Measurements from ENCODE around the gene GNPAT.

GNPAT gene

DNA sequence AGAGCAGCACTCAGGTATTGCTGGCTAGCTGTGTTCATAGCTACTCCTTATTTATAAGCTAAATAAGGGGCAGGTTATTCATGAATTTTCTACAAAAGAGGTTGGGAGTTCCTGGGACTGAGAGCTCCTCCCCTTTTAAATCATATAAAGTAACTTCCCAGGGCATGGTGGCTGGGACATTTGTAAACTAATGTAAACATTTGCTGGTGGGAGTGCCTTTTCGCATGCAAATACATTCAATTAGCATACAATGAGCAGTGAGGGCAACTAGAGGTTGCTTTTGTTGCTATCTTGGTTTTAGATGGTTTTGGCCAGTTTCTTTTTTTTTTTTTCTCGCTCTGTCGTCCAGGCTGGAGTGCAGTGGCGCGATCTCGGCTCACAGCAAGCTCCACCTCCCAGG, 43.4 kb downstream of the GNPAT start:
- no peak for DNase-seq (ENCODE audit: low spot score)
- TF ChIP-seq, protein P1, sequence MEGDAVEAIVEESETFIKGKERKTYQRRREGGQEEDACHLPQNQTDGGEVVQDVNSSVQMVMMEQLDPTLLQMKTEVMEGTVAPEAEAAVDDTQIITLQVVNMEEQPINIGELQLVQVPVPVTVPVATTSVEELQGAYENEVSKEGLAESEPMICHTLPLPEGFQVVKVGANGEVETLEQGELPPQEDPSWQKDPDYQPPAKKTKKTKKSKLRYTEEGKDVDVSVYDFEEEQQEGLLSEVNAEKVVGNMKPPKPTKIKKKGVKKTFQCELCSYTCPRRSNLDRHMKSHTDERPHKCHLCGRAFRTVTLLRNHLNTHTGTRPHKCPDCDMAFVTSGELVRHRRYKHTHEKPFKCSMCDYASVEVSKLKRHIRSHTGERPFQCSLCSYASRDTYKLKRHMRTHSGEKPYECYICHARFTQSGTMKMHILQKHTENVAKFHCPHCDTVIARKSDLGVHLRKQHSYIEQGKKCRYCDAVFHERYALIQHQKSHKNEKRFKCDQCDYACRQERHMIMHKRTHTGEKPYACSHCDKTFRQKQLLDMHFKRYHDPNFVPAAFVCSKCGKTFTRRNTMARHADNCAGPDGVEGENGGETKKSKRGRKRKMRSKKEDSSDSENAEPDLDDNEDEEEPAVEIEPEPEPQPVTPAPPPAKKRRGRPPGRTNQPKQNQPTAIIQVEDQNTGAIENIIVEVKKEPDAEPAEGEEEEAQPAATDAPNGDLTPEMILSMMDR (IDR thresholded peaks at IDR 0.05), result no peak
- H3K4me3 ChIP-seq, result no peak overlapping the region
- H3K27ac ChIP-seq, result no peak overlapping the region

DNA sequence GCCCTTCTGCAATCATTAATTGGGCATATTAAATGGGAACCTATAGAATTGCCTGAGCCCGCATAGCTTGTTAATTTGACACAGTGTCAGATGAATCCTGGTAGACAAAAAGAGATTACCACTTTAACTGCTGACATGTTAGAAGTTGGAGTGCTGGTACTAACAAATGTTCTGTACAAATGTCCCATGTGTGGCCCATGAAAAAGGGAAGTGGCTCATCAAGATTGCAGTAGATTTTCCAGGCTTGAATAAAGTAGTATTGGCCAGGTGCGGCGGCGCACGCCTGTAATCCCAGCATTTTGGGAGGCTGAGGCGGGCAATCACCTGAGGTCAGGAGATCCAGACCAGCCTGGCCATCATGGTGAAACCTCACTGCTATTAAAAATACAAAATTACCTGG, 45.6 kb downstream of the GNPAT start:
- H3K27ac ChIP-seq, result no peak overlapping the region
- H3K4me3 ChIP-seq, result no peak overlapping the region
- TF ChIP-seq, protein P1 (IDR thresholded peaks at IDR 0.05), result no peak
- DNase-seq (ENCODE audit: low spot score), result peak; percentile 7

DNA sequence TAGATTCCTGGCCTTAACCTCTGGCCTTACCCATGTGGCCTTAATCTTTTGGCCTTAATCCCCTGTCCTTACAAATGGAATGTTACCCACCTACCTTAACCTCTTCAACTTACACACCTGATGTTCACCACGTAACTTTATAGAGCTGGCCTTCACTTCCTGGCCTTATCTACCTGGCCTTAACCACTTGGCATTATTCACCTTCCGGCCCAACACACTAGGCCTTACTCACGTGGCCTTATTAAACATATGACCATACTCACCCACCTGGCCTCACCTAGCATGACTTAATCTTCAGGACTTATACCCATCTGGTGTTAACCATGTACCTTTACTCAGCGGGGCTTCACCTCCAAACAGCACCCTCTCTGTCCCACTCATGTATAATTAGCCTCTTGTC, 54.9 kb downstream of the GNPAT start:
- no peak for DNase-seq (ENCODE audit: low spot score)
- TF ChIP-seq, protein P1 (IDR thresholded peaks at IDR 0.05), result no peak
- no peak overlapping the region for H3K27ac ChIP-seq
- H3K4me3 ChIP-seq, result no peak overlapping the region

DNA sequence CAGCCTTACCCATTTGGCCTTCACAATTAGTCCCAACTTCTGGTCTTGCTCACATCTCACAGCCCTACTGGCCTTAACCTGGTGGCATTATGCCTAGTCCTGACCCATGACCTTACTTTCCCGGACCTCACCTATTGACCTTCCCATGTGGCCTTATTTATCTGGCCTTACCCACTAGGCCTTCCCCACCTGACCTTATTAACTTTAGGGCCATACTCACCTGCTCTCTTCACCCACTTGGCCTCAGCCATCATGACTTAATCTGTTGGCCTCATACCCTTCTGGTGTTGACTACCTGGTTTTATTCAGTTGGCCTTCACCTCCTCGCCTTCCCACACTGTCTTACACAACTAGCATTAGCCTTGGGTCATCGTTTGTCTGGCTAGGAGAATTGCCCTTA, 61.0 kb downstream of the GNPAT start:
- DNase-seq (ENCODE audit: low spot score), result no peak
- TF ChIP-seq, protein P1 (IDR thresholded peaks at IDR 0.05), result no peak
- H3K4me3 ChIP-seq, result no peak overlapping the region
- H3K27ac ChIP-seq, result no peak overlapping the region

DNA sequence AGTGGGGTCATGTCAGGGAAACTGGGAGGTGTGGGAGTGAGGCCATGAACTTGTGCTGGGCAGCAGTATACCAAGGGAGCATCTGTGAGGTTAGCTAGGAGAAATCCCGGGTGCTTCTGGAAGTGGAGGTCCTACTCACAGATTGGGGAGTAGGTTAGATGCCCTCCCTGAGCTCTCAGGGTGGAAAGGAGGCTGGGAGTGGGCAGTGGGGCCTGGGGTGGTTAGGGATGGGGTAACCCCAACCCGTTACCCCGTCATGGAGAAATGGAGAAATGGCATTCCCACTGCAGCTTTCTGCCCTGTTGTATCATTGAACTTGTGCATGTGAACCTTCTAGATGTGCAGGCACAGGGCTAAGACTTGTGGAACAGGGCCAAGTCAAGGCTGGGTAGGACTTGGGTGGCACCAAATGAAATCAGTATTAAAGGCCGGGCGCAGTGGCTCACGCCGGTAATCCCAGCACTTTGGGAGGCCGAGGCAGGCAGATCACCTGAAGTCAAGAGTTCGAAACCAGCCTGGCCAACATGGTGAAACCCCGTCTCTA, 69.5 kb downstream of the GNPAT start:
- peak; percentile 49 for DNase-seq (ENCODE audit: low spot score)
- H3K27ac ChIP-seq, result no peak overlapping the region
- TF ChIP-seq, protein P1 (IDR thresholded peaks at IDR 0.05), result no peak
- no peak overlapping the region for H3K4me3 ChIP-seq

- Histone ChIP-seq H3K4me3 (no peak overlapping the region), H3K27ac (no peak overlapping the region)
- TF ChIP-seq, protein P1 (IDR thresholded peaks at IDR 0.05), result no peak
- peak; percentile 47 for DNase-seq (ENCODE audit: low spot score)
Measured at GRCh38 chr1:231311720-231312431, 70.9 kb downstream of the GNPAT start.

DNA sequence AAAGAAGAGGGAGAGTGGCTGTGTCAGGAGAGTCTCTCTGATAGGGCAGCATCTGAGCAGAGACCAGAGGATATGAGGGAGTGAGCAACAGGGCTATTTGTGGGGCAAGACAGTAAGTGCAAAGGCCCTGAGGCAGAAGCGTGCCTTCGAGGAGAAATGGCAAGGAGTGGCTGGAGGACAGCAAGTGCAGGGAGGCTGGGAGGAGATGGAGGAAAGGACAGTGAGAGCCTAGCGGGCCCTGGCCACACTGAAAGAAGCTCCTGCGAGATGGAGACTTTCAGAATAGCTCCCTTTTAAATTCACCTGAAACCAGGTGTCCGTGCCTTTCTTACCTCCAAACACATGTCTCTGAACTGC, 71.4 kb downstream of the GNPAT start:
- Histone ChIP-seq H3K27ac (no peak overlapping the region), H3K4me3 (no peak overlapping the region)
- TF ChIP-seq, protein P1 (IDR thresholded peaks at IDR 0.05), result no peak
- peak; percentile 29 for DNase-seq (ENCODE audit: low spot score)
